OCI-LY1 (cell line): ENCODE results near the gene SHC3.

ENCODE experiments used
- H2AFZ ChIP-seq: fragments of 200-600 bp; sonication (generic), shearing (Covaris generic); 2 replicates; pipeline ENCODE4 v1.6.0; 2014; ENCODE audit warnings: antibody characterized with exemption, mild to moderate bottlenecking, low read length
- H3F3A ChIP-seq: fragments of 200-600 bp; sonication (generic), shearing (Covaris generic); 2 replicates; pipeline ENCODE4 v1.6.0; 2014; ENCODE audit warnings: mild to moderate bottlenecking, antibody characterized with exemption, low read length, moderate library complexity; ENCODE audit not compliant: insufficient read depth
- H3K27ac ChIP-seq: fragments of 200-600 bp; sonication (generic); 2 replicates; pipeline ENCODE4 v1.5.1; 2014; ENCODE audit warnings: low read length, mixed run types, mild to moderate bottlenecking, low read depth; ENCODE audit not compliant: poor library complexity, severe bottlenecking
- H3K27me3 ChIP-seq: fragments of 200-600 bp; sonication (generic); 2 replicates; pipeline ENCODE4 v1.6.0; 2014; ENCODE audit warnings: antibody characterized with exemption, mild to moderate bottlenecking, low read length, moderate library complexity; ENCODE audit not compliant: insufficient read depth
- H3K36me3 ChIP-seq: fragments of 200-600 bp; sonication (generic); 2 replicates; pipeline ENCODE4 v1.6.1; 2014; ENCODE audit warnings: mild to moderate bottlenecking, antibody characterized with exemption, low read length, moderate library complexity, mixed read lengths; ENCODE audit not compliant: insufficient read depth
- H3K4me1 ChIP-seq: fragments of 200-600 bp; sonication (generic); 2 replicates; pipeline ENCODE4 v1.5.1; 2014; ENCODE audit warnings: mild to moderate bottlenecking, low read length, moderate library complexity; ENCODE audit not compliant: insufficient read depth, severe bottlenecking
- H3K4me2 ChIP-seq: fragments of 200-600 bp; sonication (generic), shearing (Covaris generic); 2 replicates; pipeline ENCODE4 v1.6.1; 2014; ENCODE audit warnings: low read length
- H3K4me3 ChIP-seq: fragments of 200-600 bp; sonication (generic); 2 replicates; pipeline ENCODE4 v1.5.1; 2014; ENCODE audit warnings: low read length, low read depth, mild to moderate bottlenecking, mixed read lengths; ENCODE audit not compliant: poor library complexity, severe bottlenecking
- H3K79me2 ChIP-seq: fragments of 200-600 bp; shearing (Covaris generic); 2 replicates; pipeline ENCODE4 v1.6.1; 2016; ENCODE audit warnings: mixed run types, low read length, mixed read lengths; ENCODE audit not compliant: insufficient read depth
- H3K9ac ChIP-seq: fragments of 200-600 bp; sonication (generic), shearing (Covaris generic); 2 replicates; pipeline ENCODE4 v1.6.1; 2014; ENCODE audit warnings: mild to moderate bottlenecking, low read length, mixed read lengths
- H3K9me2 ChIP-seq: fragments of 200-600 bp; sonication (generic), shearing (Covaris generic); 2 replicates; pipeline ENCODE4 v1.6.1; 2014; ENCODE audit warnings: low read depth, mild to moderate bottlenecking, low read length, mixed read lengths
- H3K9me3 ChIP-seq: fragments of 200-600 bp; shearing (Covaris generic); 2 replicates; pipeline ENCODE4 v1.6.1; 2014; ENCODE audit warnings: low read length, mixed read lengths
- H4K20me1 ChIP-seq: fragments of 200-600 bp; sonication (generic), shearing (Covaris generic); 2 replicates; pipeline ENCODE4 v1.6.0; 2016; ENCODE audit warnings: mild to moderate bottlenecking, low read length; ENCODE audit not compliant: insufficient read depth
- CTCF ChIP-seq: fragments of 200-600 bp; sonication (generic), shearing (Covaris generic); IDR thresholded peaks from 2 replicates; pipeline ENCODE4 v1.5.1; 2017; ENCODE audit warnings: mild to moderate bottlenecking, antibody characterized with exemption, low read length, moderate library complexity, mixed read lengths
- EZH2 ChIP-seq: fragments of 200-600 bp; sonication (generic), shearing (Covaris generic); IDR thresholded peaks from 2 replicates; pipeline ENCODE4 v1.8.0; 2017; ENCODE audit warnings: borderline replicate concordance, mixed run types, mild to moderate bottlenecking, antibody characterized with exemption, low read length, moderate library complexity, mixed read lengths

Gene SHC3

DNA sequence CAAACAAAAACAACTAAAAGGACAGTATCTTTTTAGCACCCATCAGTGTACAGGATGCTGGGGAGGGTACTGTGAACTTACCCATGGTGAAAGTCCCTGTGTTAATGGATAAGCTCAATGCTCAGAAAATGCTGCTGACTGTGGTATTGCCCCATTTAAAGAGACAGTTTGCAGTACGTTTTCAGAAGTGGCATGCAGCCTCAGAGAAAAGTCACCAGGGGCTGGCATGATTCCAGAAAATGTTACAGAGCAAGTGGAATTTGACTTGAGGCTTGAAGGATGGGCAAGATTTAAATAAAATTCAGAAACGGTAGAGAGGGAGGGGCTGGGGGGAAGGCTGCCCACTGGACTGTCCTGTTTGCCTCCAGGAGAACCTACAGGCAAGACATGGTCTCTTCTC, 180.1 kb downstream of the SHC3 start:
- peaks cover 72% of the 10 kb centered on the region for H3K4me1 ChIP-seq
- peak overlapping the region; percentile 85 for H3K27ac ChIP-seq
- H3K9me3 ChIP-seq = no peaks in the 10 kb centered on the region
- TF ChIP-seq CTCF (no peak), EZH2 (no peak)
- H2AFZ ChIP-seq = no peak overlapping the region
- no peaks in the 10 kb centered on the region for H4K20me1 ChIP-seq
- 0 out of 2 replicates have a peak, but pooled peaks cover 3% of the 10 kb centered on the region for H3F3A ChIP-seq
- H3K36me3 ChIP-seq = no peaks in the 10 kb centered on the region; the same call in 1 of the 2 replicates
- H3K9ac ChIP-seq = peak overlapping the region; percentile 36; the same call in 1 of the 2 replicates
- no peaks in the 10 kb centered on the region for H3K79me2 ChIP-seq
- no peaks in the 10 kb centered on the region; the same call in 1 of the 2 replicates for H3K27me3 ChIP-seq
- peak overlapping the region; percentile 25 for H3K4me2 ChIP-seq
- H3K4me3 ChIP-seq = no peak overlapping the region
- no peaks in the 10 kb centered on the region for H3K9me2 ChIP-seq

GRCh38 chr9:88997646-88998045, 181.0 kb downstream of the SHC3 start:
- H3K9me3 ChIP-seq = no peaks in the 10 kb centered on the region
- H3K4me3 ChIP-seq = no peak overlapping the region
- H3K27ac ChIP-seq = peak overlapping the region; percentile 85
- H3K9me2 ChIP-seq = no peaks in the 10 kb centered on the region
- H3K4me1 ChIP-seq = peaks cover 81% of the 10 kb centered on the region
- no peak overlapping the region for H3K4me2 ChIP-seq
- peak overlapping the region; percentile 14; the same call in 1 of the 2 replicates for H3K9ac ChIP-seq
- no peaks in the 10 kb centered on the region for H4K20me1 ChIP-seq
- no peaks in the 10 kb centered on the region for H3K27me3 ChIP-seq
- no peaks in the 10 kb centered on the region for H3K36me3 ChIP-seq
- TF ChIP-seq EZH2 (no peak), CTCF (no peak)
- no peaks in the 10 kb centered on the region for H3K79me2 ChIP-seq
- 0 out of 2 replicates have a peak, but pooled peaks cover 3% of the 10 kb centered on the region for H3F3A ChIP-seq
- H2AFZ ChIP-seq = no peak overlapping the region

GRCh38 chr9:88996921-88997235, 181.7 kb downstream of the SHC3 start:
- Histone ChIP-seq H3K4me2 (no peak overlapping the region), H3F3A (0 out of 2 replicates have a peak, but pooled peaks cover 3% of the 10 kb centered on the region), H3K27me3 (no peaks in the 10 kb centered on the region), H3K9me2 (no peaks in the 10 kb centered on the region), H3K27ac (peak overlapping the region; percentile 85), H3K36me3 (no peaks in the 10 kb centered on the region), H3K4me3 (no peak overlapping the region), H4K20me1 (no peaks in the 10 kb centered on the region), H3K9ac (peak overlapping the region; percentile 5; the same call in 1 of the 2 replicates), H2AFZ (no peak overlapping the region), H3K4me1 (peaks cover 81% of the 10 kb centered on the region), H3K9me3 (no peaks in the 10 kb centered on the region), H3K79me2 (no peaks in the 10 kb centered on the region)
- no peak for TF ChIP-seq EZH2
- TF ChIP-seq CTCF = no peak
